SJCRH30 (cell line): ENCODE data around the gene CAMTA1. TPM values are rescaled to one million over a fixed set of nuclear protein-coding genes. Genes with fewer than 3 reads are reported as not detected.

Experiments
- DNase-seq, 2 experiments: peaks; one replicate each; pipeline ENCODE4 v3.0.0-alpha.2; 2015 to 2020
- H3K27ac ChIP-seq: fragments of 250-450 bp; sonication (Bioruptor Pico); 2 replicates; pipeline ENCODE4 v1.5.1; 2020; ENCODE audit warnings: mild to moderate bottlenecking, moderate library complexity
- H3K27me3 ChIP-seq: fragments of 250-450 bp; sonication (Bioruptor Pico); 2 replicates; pipeline ENCODE4 v1.5.1; 2020; ENCODE audit warnings: mild to moderate bottlenecking, moderate library complexity
- H3K36me3 ChIP-seq: fragments of 250-450 bp; sonication (Bioruptor Pico); 2 replicates; pipeline ENCODE4 v1.5.1; 2020; ENCODE audit warnings: mild to moderate bottlenecking, moderate library complexity
- H3K4me1 ChIP-seq: fragments of 250-450 bp; sonication (Bioruptor Pico); 2 replicates; pipeline ENCODE4 v1.5.1; 2020; ENCODE audit warnings: mild to moderate bottlenecking, moderate library complexity
- H3K4me3 ChIP-seq: fragments of 250-450 bp; sonication (Bioruptor Pico); 2 replicates; pipeline ENCODE4 v1.5.1; 2020; ENCODE audit warnings: mild to moderate bottlenecking, moderate library complexity
- H3K9me3 ChIP-seq: fragments of 250-450 bp; sonication (Bioruptor Pico); replicated peaks from 2 replicates; pipeline ENCODE4 v1.5.1; 2020; ENCODE audit warnings: mild to moderate bottlenecking, moderate library complexity
- total RNA-seq: library from RNA; depleted of rRNA; stranded (reverse); fragments of >200 nt; shearing (Covaris generic); gene quantifications from 2 replicates; pipeline ENCODE4 v1.2.3, GENCODE V29; 2014

CAMTA1 gene
- total RNA-seq, 1 experiment from 2014 or later = 153 TPM

DNA sequence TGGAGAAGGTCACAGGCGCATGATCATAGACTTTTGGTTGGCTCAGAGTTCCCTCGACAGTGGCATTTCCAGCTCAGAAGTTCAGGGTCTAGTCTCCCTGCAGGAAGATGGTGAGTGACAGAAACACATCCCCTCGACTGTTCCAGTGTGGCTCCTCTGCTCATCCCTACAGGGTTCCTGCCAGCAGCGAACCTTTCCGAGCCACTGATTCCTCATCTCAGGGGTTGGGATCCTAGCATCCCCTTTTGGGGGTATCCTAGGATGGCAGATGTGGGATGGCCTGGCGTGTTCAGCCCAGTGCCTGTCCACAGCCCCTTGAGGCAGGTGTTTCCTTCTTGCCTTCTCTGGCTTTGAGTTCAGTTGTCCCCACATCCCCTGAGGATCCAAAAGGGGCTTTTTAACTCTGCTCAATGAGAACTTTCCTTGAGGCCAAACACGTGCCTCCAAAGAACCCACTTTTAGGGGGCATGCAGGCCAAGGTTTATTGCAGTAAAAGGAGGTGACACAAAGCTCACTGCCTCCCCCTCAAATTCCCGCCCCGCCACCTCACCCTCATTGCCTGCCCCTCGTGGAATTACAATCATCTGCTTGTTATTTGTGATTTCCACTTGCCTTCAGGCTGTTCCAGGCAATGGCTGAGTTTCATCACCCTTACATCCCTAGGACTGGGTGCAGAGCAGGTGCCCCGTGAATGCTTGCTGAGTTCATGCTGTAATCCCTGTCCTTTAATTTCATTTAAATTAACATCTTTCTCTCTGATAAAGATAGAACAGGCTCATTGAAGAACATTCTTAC is 440.7 kb downstream of the CAMTA1 start:
- H3K4me1 ChIP-seq = peaks cover 4% of the 10 kb centered on the region; the same call in 1 of the 2 replicates
- no peak for DNase-seq
- peaks cover 6% of the 10 kb centered on the region for H3K27me3 ChIP-seq
- H3K36me3 ChIP-seq = no peaks in the 10 kb centered on the region
- no peak overlapping the region for H3K4me3 ChIP-seq
- H3K9me3 ChIP-seq = 0 out of 2 replicates have a peak, but pooled peaks cover 3% of the 10 kb centered on the region
- no peak overlapping the region for H3K27ac ChIP-seq

GRCh38 chr1:7227654-7228053 is 442.4 kb downstream of the CAMTA1 start:
- no peaks in the 10 kb centered on the region for H3K36me3 ChIP-seq
- no peak overlapping the region for H3K27ac ChIP-seq
- DNase-seq = no peak
- H3K4me1 ChIP-seq = peaks cover 4% of the 10 kb centered on the region; the same call in 1 of the 2 replicates
- H3K27me3 ChIP-seq = peaks cover 6% of the 10 kb centered on the region
- H3K9me3 ChIP-seq = 0 out of 2 replicates have a peak, but pooled peaks cover 3% of the 10 kb centered on the region
- H3K4me3 ChIP-seq = no peak overlapping the region

DNA sequence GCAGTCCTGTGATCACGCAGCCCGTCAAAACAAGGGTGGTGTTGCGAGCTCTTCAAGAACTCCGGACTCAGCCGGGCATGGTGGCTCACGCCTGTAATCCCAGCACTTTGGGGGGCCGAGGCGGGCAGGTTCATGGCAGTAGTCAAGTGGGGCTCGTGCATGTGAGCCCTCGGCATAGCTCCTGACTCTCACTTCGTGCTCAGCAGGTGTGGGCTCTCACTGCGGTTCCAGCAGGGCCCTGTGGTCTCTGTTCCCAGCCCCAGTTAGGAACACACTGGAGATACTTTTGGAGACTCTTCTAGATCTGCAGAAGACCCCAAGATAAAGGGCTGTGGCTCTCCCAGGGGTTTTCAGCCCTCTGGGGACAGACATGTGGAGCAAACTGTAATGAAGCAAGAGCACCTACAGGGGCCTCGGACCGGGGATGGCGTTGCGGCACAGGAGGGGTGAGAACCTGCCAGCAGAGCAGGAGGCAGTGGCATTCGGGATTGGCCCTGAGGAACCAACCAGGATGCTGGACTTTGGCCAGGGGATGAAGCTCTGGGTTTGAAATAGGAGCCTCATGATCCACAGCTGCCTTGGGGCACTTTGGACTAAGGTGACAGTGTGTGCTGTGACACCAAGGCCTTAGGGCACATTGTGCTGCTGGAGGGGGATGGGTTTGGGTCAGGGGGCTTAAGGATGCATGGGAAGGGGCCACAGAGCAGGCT is 443.2 kb downstream of the CAMTA1 start:
- Histone ChIP-seq H3K4me3 (no peak overlapping the region), H3K27ac (no peak overlapping the region), H3K9me3 (0 out of 2 replicates have a peak, but pooled peaks cover 3% of the 10 kb centered on the region), H3K4me1 (peaks cover 4% of the 10 kb centered on the region; the same call in 1 of the 2 replicates), H3K27me3 (peaks cover 6% of the 10 kb centered on the region), H3K36me3 (no peaks in the 10 kb centered on the region)
- peak in 1 of 2 experiments; percentile 45 for DNase-seq

DNA sequence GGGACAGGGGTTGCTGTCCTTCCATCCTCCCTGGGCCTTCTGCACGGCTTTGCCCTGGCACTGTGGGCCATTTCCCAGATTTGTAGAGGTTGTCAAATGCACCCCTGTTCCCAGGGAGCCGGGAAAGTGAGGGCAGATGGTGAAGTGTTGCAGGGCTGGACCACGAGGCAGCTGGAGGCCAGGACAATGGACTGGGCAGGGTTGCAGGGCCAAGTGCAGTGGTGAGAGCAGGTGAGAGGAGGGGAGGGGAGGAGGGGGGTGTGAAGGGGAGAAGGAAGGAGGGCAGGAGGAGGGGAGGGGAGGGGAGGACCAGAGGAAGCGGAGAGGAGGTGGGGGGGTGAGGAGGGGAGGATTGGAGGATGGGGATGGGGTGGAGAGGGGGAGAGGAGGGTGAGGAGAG is 443.9 kb downstream of the CAMTA1 start:
- no peak for DNase-seq
- H3K9me3 ChIP-seq = no peaks in the 10 kb centered on the region
- no peak overlapping the region for H3K4me3 ChIP-seq
- H3K27me3 ChIP-seq = peaks cover 6% of the 10 kb centered on the region
- H3K4me1 ChIP-seq = no peaks in the 10 kb centered on the region
- H3K36me3 ChIP-seq = no peaks in the 10 kb centered on the region
- no peak overlapping the region for H3K27ac ChIP-seq

- no peak for DNase-seq
- H3K27ac ChIP-seq = no peak overlapping the region
Observed at GRCh38 chr1:7229696-7230631, 444.7 kb downstream of the CAMTA1 start.

DNA sequence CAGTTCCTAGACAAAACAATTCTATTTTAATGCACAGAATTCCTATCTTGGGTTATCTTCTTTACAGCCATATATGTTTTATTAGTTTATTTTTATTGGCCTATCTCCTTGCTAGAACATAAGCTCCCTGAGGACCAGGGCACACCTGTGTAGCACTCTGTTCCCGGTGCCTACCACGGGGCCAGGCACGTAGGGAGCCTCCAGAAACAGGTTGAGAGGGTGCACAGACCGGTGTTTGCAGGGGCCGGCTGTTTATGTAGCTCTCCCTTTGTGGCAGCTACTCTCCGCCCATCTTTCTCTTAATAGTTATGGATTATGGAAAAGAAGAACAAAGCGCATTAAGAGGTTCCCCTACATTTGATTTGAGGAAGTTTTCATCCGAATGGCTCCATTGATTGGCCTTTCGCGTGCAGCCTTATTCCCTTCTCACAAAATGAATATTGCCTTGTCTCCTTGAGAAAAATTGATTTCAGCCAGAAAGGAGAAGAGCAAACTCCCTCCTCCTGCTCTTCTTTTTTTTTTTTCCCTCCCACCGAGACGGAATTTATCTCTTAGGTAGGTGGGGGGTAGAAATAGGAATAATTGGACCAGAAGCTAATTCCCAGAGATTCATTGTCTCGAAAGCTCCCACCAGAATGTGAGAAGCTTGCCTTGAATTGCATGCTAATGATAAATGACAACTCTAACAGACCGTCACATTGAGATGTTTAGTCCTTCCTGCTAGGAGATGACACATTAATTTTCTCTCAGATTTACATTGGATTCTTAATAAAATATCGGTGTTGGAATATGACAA is 447.4 kb downstream of the CAMTA1 start:
- no peaks in the 10 kb centered on the region for H3K4me1 ChIP-seq
- H3K4me3 ChIP-seq = no peak overlapping the region
- no peak for DNase-seq
- H3K36me3 ChIP-seq = no peaks in the 10 kb centered on the region
- no peak overlapping the region for H3K27ac ChIP-seq
- no peaks in the 10 kb centered on the region for H3K9me3 ChIP-seq
- H3K27me3 ChIP-seq = peaks cover 12% of the 10 kb centered on the region

More at GRCh38 chr1:7229696-7230631, 444.7 kb downstream of the CAMTA1 start:
- Histone ChIP-seq H3K27me3 (peaks cover 6% of the 10 kb centered on the region), H3K36me3 (no peaks in the 10 kb centered on the region), H3K4me1 (no peaks in the 10 kb centered on the region), H3K4me3 (no peak overlapping the region), H3K9me3 (no peaks in the 10 kb centered on the region)

DNA sequence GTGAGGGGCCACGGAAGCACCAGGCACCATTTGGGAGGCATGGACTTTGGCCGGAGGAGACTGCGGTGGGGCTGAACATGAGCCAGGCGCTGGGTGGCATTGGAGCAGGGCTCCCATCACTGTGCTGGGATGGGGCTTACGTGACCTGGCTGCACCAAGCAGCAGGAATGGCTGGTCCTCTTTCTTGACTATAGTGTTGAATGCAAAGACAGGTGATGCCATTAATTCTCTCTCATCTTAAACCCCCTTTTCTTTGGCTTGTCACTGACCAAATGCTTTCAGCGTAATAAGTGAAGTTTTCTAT is 447.9 kb downstream of the CAMTA1 start:
- Histone ChIP-seq H3K9me3 (no peaks in the 10 kb centered on the region), H3K4me3 (no peak overlapping the region), H3K27ac (no peak overlapping the region), H3K27me3 (peaks cover 12% of the 10 kb centered on the region), H3K36me3 (no peaks in the 10 kb centered on the region), H3K4me1 (no peaks in the 10 kb centered on the region)
- no peak for DNase-seq

GRCh38 chr1:7233646-7234470 is 448.6 kb downstream of the CAMTA1 start:
- Histone ChIP-seq H3K27me3 (peaks cover 12% of the 10 kb centered on the region), H3K27ac (no peak overlapping the region), H3K36me3 (no peaks in the 10 kb centered on the region), H3K9me3 (no peaks in the 10 kb centered on the region), H3K4me1 (no peaks in the 10 kb centered on the region), H3K4me3 (no peak overlapping the region)
- DNase-seq = no peak

- Histone ChIP-seq H3K27ac (no peak overlapping the region), H3K4me1 (no peaks in the 10 kb centered on the region), H3K27me3 (peaks cover 12% of the 10 kb centered on the region), H3K36me3 (no peaks in the 10 kb centered on the region), H3K4me3 (no peak overlapping the region), H3K9me3 (no peaks in the 10 kb centered on the region)
- no peak for DNase-seq
Observed at GRCh38 chr1:7234471-7234755, 449.2 kb downstream of the CAMTA1 start.

- H3K4me1 ChIP-seq = no peaks in the 10 kb centered on the region
- H3K4me3 ChIP-seq = no peak overlapping the region
- no peak overlapping the region for H3K27ac ChIP-seq
- no peaks in the 10 kb centered on the region for H3K36me3 ChIP-seq
- H3K27me3 ChIP-seq = peaks cover 16% of the 10 kb centered on the region
- no peak for DNase-seq
- no peaks in the 10 kb centered on the region for H3K9me3 ChIP-seq
Observed at GRCh38 chr1:7235871-7236517, 450.7 kb downstream of the CAMTA1 start.

DNA sequence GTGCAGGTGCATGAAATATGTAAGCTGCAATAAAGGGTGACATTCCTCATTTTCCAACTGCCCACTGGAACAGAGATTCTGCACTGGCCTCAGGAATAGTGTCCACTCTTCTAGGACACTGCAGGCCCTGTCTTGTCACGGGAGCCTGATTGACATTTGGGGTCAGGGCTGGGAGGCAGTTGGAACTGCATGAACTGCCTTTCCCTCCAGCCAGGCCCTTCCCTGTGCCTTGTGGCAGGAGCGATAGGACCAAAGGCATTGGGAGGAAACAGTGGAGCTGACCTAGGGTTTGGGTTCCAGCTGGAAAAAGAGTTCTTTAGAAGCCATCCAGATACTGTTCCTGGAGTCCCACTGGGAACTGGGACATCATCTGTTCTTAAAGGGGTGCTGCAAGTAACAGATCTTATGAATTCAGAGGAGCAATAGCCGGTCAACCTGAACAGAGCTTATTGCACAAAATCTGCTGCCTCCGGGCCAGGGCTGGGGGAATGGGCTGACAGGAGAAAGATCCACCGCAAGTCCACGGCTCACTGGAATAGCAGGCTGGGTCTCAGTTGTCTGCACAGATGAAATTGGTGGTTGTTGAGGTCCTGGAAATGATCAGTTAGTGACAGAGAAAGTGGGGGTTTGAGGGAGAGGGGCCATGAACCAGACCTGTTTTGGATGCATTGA is 451.7 kb downstream of the CAMTA1 start:
- H3K27ac ChIP-seq = no peak overlapping the region
- H3K9me3 ChIP-seq = no peaks in the 10 kb centered on the region; the same call in 1 of the 2 replicates
- H3K36me3 ChIP-seq = no peaks in the 10 kb centered on the region
- no peak for DNase-seq
- H3K27me3 ChIP-seq = peaks cover 16% of the 10 kb centered on the region
- no peak overlapping the region for H3K4me3 ChIP-seq
- no peaks in the 10 kb centered on the region for H3K4me1 ChIP-seq

- H3K36me3 ChIP-seq = no peaks in the 10 kb centered on the region
Observed at GRCh38 chr1:7247158-7247557, 461.9 kb downstream of the CAMTA1 start.

More at GRCh38 chr1:7247158-7247557, 461.9 kb downstream of the CAMTA1 start:
- Histone ChIP-seq H3K4me3 (no peak overlapping the region), H3K27ac (no peak overlapping the region), H3K9me3 (0 out of 2 replicates have a peak, but pooled peaks cover 5% of the 10 kb centered on the region), H3K27me3 (peaks cover 13% of the 10 kb centered on the region), H3K4me1 (no peaks in the 10 kb centered on the region)
- no peak for DNase-seq
